ENCODE results near the gene DAB1.

Gene DAB1

DNA sequence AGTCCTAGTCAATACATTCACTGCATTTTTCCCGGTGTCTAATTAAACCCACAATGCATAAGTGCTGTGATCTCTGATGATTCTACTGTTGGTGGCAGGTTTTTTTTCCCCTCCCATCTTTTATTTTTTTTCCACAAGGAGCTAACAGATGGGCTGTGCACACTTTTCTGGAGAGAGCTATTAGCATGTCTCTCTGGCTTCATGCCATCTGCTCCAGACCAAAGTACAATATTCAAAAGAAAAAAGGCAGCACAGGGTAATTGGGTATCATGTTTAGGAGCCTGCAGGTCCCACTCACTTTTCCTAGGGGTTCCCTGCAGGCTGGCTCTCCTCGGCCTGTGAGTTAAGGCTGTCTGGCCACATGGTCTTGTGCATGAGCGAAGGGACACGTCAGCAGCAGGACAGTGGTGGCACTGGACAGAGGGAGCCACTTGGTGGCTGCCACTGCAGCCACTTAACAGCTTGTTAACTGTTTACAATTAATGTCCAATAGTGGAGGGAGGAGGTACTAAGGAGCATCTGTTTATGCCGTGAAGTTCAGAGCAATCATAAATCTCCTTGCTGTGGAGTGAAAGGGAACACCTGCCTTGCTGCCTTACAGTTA is 404.5 kb downstream of the DAB1 start:
- Histone ChIP-seq H3K4me3 (ENCODE audit: low read depth, low read length) (no peak overlapping the region), H3K27me3 (ENCODE audit: control insufficient read depth, insufficient read depth, low read length) (no peaks in the 10 kb centered on the region), H3K9ac (ENCODE audit: low read depth, low read length) (no peak overlapping the region), H3K9me3 (ENCODE audit: control insufficient read depth, insufficient read depth, low read length) (no peaks in the 10 kb centered on the region), H3K4me1 (ENCODE audit: control insufficient read depth, insufficient read depth, low read length) (no peaks in the 10 kb centered on the region), H3K36me3 (ENCODE audit: control insufficient read depth, insufficient read depth, low read length) (no peaks in the 10 kb centered on the region)

DNA sequence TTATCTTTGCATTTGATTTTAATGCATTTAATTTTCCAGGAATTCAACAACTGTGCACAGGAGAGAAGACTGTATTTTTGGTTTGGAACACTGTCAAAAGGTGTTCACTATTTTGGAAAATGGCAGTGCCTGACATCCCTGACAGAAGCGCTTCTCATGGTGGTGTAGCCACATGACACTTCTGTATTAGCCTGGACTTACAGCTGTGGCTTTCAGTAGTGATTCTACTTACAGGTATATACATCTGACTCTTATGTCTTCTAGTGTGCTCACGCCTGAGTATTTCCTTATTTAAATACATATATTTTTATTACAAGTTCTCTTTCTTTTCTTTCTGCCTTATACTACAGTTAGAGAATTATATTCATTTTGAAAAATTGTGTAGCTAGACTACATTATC is 405.7 kb downstream of the DAB1 start:
- no peaks in the 10 kb centered on the region for H3K27me3 ChIP-seq (ENCODE audit: control insufficient read depth, insufficient read depth, low read length)
- no peaks in the 10 kb centered on the region for H3K4me1 ChIP-seq (ENCODE audit: control insufficient read depth, insufficient read depth, low read length)
- no peaks in the 10 kb centered on the region for H3K36me3 ChIP-seq (ENCODE audit: control insufficient read depth, insufficient read depth, low read length)
- H3K9me3 ChIP-seq (ENCODE audit: control insufficient read depth, insufficient read depth, low read length), result no peaks in the 10 kb centered on the region
- no peak overlapping the region for H3K9ac ChIP-seq (ENCODE audit: low read depth, low read length)
- H3K4me3 ChIP-seq (ENCODE audit: low read depth, low read length), result no peak overlapping the region

DNA sequence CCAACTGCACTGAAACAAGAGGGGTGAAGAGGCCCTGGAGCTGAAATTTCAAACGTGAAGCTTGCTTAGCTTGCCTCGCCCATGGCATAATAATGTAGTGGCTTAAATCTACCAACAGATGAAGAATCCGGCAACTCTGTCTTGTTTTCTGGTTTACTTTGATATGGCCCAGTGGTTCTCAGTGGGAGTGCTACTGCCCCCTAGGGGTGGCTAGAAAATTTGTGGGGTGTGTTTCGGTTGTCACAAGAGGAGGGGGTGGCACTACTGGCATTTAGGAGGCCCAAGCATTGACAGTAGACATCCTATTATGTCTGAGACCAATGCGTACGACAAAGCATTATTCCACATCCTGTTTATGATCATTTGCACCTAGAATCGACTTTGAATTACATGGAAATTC is 406.1 kb downstream of the DAB1 start:
- no peak overlapping the region for H3K9ac ChIP-seq (ENCODE audit: low read depth, low read length)
- no peaks in the 10 kb centered on the region for H3K27me3 ChIP-seq (ENCODE audit: control insufficient read depth, insufficient read depth, low read length)
- no peaks in the 10 kb centered on the region for H3K36me3 ChIP-seq (ENCODE audit: control insufficient read depth, insufficient read depth, low read length)
- H3K4me1 ChIP-seq (ENCODE audit: control insufficient read depth, insufficient read depth, low read length), result no peaks in the 10 kb centered on the region
- no peaks in the 10 kb centered on the region for H3K9me3 ChIP-seq (ENCODE audit: control insufficient read depth, insufficient read depth, low read length)
- H3K4me3 ChIP-seq (ENCODE audit: low read depth, low read length), result no peak overlapping the region

DNA sequence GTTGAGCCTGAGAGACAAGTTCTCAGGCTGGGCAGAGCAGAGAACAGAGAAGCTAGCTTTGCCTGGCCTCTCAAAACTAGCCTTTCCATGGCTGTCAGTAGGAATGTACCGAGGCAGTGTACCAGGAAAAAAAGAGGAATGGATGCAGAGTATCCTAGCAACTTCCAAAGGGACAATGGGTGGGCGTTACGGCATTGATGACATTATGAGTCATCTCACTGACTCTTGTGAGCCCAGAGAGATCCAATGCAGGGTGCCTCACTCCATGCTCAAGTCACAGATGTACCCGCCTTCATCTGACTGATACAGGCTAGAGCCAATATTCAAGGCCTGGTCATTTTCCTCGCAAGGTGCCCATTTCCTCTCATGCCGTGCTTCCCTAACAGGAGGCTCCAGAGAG is 406.7 kb downstream of the DAB1 start:
- H3K36me3 ChIP-seq (ENCODE audit: control insufficient read depth, insufficient read depth, low read length), result no peaks in the 10 kb centered on the region
- H3K27me3 ChIP-seq (ENCODE audit: control insufficient read depth, insufficient read depth, low read length), result no peaks in the 10 kb centered on the region
- H3K9me3 ChIP-seq (ENCODE audit: control insufficient read depth, insufficient read depth, low read length), result no peaks in the 10 kb centered on the region
- no peaks in the 10 kb centered on the region for H3K4me1 ChIP-seq (ENCODE audit: control insufficient read depth, insufficient read depth, low read length)
- no peak overlapping the region for H3K9ac ChIP-seq (ENCODE audit: low read depth, low read length)
- H3K4me3 ChIP-seq (ENCODE audit: low read depth, low read length), result no peak overlapping the region

DNA sequence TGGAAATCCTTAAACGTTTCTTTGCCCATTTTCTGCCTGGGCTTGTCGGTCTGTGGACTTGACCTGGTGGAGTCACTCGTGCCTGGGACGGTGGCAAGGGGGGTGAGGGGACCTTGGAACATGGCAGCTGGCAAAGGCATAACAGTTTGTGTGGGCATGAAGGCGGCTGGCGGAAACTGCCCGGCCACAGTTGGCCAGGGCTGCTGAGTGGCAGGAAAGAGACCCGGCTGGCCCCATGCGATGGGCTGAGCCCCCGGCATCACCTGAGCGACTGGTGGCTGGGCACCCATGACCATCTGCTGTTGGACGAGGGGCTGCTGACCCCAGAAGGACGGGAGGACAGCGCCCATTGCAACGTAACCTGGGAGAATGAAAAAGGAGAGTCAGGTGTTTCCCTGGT is 408.8 kb downstream of the DAB1 start:
- H3K9ac ChIP-seq (ENCODE audit: low read depth, low read length), result no peak overlapping the region
- H3K9me3 ChIP-seq (ENCODE audit: control insufficient read depth, insufficient read depth, low read length), result no peaks in the 10 kb centered on the region
- no peaks in the 10 kb centered on the region for H3K4me1 ChIP-seq (ENCODE audit: control insufficient read depth, insufficient read depth, low read length)
- no peak overlapping the region for H3K4me3 ChIP-seq (ENCODE audit: low read depth, low read length)
- H3K36me3 ChIP-seq (ENCODE audit: control insufficient read depth, insufficient read depth, low read length), result no peaks in the 10 kb centered on the region
- no peaks in the 10 kb centered on the region for H3K27me3 ChIP-seq (ENCODE audit: control insufficient read depth, insufficient read depth, low read length)

DNA sequence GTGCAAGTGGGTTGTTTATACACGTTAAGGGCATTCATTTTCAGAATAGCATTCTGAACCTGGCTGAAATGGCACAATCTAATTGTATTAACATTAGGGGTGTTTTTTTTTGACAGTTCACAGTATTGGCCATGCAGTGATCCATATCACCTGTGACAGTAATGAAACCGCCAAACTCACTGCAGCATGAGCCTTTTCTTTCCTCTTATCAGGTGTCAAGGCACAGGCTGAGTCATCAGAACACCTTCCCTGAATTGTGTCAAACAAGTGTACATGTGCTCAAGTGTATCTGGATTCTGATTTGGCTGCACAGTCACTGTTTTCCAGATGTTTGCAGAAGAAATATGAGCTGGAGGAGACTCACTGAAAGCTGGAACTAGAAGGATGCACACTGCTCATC is 410.3 kb downstream of the DAB1 start:
- Histone ChIP-seq H3K9ac (ENCODE audit: low read depth, low read length) (no peak overlapping the region), H3K9me3 (ENCODE audit: control insufficient read depth, insufficient read depth, low read length) (no peaks in the 10 kb centered on the region), H3K27me3 (ENCODE audit: control insufficient read depth, insufficient read depth, low read length) (no peaks in the 10 kb centered on the region), H3K36me3 (ENCODE audit: control insufficient read depth, insufficient read depth, low read length) (no peaks in the 10 kb centered on the region), H3K4me3 (ENCODE audit: low read depth, low read length) (no peak overlapping the region), H3K4me1 (ENCODE audit: control insufficient read depth, insufficient read depth, low read length) (no peaks in the 10 kb centered on the region)

DNA sequence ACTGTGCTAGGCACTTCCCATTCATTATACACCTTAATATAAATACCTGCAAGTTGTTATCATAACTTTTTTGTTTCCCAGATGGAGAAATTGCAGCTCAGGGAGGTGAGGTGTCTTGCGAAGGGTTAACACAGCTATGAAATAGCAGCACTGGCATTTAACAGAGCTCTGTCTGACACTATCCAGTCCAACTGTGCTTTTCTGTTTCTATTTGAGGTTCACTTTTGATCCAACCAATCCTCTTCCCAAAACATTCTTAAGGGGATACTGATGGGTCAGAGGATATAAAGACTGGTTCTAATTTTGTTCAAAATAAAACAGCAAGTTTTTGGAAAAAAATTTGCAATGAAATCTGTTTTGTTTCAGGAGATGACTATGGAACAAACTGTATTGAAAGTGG is 411.5 kb downstream of the DAB1 start:
- Histone ChIP-seq H3K36me3 (ENCODE audit: control insufficient read depth, insufficient read depth, low read length) (no peaks in the 10 kb centered on the region), H3K9me3 (ENCODE audit: control insufficient read depth, insufficient read depth, low read length) (no peaks in the 10 kb centered on the region), H3K4me3 (ENCODE audit: low read depth, low read length) (no peak overlapping the region), H3K9ac (ENCODE audit: low read depth, low read length) (no peak overlapping the region), H3K4me1 (ENCODE audit: control insufficient read depth, insufficient read depth, low read length) (no peaks in the 10 kb centered on the region), H3K27me3 (ENCODE audit: control insufficient read depth, insufficient read depth, low read length) (no peaks in the 10 kb centered on the region)

DNA sequence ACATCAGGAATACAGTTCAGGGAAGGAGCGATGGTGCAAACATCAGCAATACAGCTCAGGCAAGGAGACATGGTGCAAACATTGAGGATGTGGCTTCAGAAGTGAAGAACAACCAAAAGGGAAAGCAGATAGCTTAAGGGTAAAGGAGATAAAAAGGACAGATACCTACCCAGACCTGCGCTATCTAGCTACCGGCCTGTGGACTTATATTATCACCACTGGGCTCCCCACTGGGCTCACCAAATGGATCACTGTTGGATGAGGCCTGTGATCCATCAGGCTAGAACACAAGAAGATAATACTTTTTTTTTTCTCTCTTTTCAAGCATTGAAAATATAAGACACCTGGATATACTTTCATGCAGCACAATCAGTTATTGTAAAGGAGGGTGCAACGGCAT is 413.3 kb downstream of the DAB1 start:
- Histone ChIP-seq H3K4me3 (ENCODE audit: low read depth, low read length) (no peak overlapping the region), H3K36me3 (ENCODE audit: control insufficient read depth, insufficient read depth, low read length) (no peaks in the 10 kb centered on the region), H3K9me3 (ENCODE audit: control insufficient read depth, insufficient read depth, low read length) (no peaks in the 10 kb centered on the region), H3K9ac (ENCODE audit: low read depth, low read length) (no peak overlapping the region), H3K27me3 (ENCODE audit: control insufficient read depth, insufficient read depth, low read length) (no peaks in the 10 kb centered on the region), H3K4me1 (ENCODE audit: control insufficient read depth, insufficient read depth, low read length) (no peaks in the 10 kb centered on the region)

DNA sequence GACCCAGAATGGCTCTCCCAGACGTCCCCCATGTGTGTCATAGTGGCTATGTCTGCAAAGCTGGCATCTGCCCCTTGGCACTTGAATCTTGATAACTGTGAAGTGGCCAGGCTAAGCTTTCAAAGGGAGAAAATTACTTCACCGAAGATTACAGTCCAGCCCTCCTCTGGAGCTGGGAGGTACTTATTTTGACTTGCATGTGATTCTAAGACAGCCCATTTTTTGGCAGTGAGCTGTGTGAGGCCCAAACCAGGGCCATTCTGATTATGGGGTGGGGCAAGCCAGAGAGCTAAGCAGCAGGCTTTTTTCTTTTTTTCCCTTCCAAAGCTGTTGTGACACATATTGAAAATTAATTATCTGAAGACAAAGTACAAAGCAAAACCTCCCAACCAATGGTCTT is 415.9 kb downstream of the DAB1 start:
- Histone ChIP-seq H3K27me3 (ENCODE audit: control insufficient read depth, insufficient read depth, low read length) (no peaks in the 10 kb centered on the region), H3K36me3 (ENCODE audit: control insufficient read depth, insufficient read depth, low read length) (no peaks in the 10 kb centered on the region), H3K4me1 (ENCODE audit: control insufficient read depth, insufficient read depth, low read length) (no peaks in the 10 kb centered on the region), H3K9ac (ENCODE audit: low read depth, low read length) (no peak overlapping the region), H3K4me3 (ENCODE audit: low read depth, low read length) (no peak overlapping the region), H3K9me3 (ENCODE audit: control insufficient read depth, insufficient read depth, low read length) (no peaks in the 10 kb centered on the region)

DNA sequence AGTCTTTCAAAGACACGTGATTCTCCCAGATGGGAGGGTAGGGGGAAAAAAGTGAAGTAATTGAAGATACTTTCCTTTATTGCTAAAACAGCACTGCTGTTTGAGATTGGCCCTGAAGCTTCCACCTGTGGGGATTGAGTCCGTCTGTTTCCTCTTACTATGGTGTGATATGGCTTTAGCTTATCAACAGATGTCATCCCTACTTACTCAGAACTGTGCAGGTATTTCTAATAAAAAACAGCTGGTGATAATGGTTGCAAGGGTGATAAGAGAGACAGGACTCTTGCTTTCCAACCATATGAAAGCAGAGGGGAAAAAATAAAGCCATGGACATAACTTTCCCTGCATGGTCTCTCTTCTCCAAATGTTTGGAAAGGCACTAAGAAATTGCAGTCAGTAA is 416.4 kb downstream of the DAB1 start:
- Histone ChIP-seq H3K4me1 (ENCODE audit: control insufficient read depth, insufficient read depth, low read length) (no peaks in the 10 kb centered on the region), H3K27me3 (ENCODE audit: control insufficient read depth, insufficient read depth, low read length) (no peaks in the 10 kb centered on the region), H3K36me3 (ENCODE audit: control insufficient read depth, insufficient read depth, low read length) (no peaks in the 10 kb centered on the region), H3K4me3 (ENCODE audit: low read depth, low read length) (no peak overlapping the region), H3K9ac (ENCODE audit: low read depth, low read length) (no peak overlapping the region), H3K9me3 (ENCODE audit: control insufficient read depth, insufficient read depth, low read length) (no peaks in the 10 kb centered on the region)

DNA sequence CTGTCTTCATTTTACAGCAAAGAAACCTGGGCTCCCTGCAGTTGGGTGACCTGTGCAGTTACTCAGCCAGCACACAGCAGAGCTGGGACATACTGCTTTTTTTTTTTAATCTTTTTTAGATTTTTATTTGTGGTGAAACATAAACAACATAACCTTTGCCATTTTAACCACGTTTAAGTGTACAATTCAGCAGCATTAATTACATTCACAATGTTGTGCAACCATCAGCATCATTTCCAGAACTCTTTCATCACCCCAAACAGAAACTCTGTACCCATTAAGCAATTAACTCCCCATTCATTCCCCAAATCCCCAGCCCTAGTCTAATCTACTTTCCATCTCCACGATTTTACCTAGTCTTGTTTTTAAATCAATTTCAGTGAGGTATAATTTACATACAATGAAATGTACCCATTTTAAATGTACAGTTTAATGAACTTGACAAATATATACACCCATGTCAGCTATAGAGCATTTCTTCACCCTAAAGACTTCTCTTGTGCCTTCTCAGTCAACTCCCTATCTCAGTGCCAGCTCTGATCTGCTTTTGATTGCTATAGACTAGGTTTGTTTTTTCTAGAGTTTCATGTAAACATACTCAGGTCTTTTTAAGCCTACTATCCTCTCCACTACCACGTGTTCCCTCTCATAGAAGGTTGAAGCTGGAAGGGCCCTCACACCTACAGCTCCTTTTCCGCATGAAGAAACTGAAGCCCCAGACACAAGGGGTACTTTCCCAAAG is 420.3 kb downstream of the DAB1 start:
- Histone ChIP-seq H3K27me3 (ENCODE audit: control insufficient read depth, insufficient read depth, low read length) (no peaks in the 10 kb centered on the region), H3K4me1 (ENCODE audit: control insufficient read depth, insufficient read depth, low read length) (no peaks in the 10 kb centered on the region), H3K36me3 (ENCODE audit: control insufficient read depth, insufficient read depth, low read length) (no peaks in the 10 kb centered on the region), H3K9ac (ENCODE audit: low read depth, low read length) (no peak overlapping the region), H3K9me3 (ENCODE audit: control insufficient read depth, insufficient read depth, low read length) (no peaks in the 10 kb centered on the region), H3K4me3 (ENCODE audit: low read depth, low read length) (no peak overlapping the region)

DNA sequence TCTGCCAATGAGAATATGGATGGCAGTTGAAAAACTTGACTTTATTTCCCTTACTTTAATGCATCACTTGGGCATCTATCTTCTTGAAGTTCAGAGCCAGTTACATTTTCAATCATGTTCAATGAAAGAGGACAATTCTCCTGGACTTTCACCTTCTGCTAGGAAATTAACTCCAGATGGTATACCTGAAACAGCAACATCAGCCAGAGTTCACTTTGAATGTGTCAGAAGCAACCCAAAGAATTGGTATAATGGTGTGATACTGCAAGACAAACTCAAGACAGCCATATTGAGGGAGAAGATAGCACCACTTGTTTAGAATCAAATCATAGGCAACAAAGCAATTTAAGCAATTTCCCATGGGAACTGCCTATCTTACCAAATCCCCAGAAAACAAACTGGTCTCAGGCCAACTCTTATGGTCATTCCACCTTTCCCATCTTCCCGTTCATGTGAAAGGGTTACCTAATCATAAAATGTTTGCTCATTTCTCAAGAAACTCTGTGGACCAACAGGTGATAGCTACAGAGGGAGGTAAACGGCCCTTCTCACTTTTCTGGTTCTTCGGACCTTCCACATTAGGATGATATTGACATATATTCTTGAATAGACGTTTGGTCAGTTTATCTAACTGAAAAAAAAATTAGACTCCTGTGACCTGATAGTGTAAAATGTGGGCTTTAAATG is 428.3 kb downstream of the DAB1 start:
- H3K4me1 ChIP-seq (ENCODE audit: control insufficient read depth, insufficient read depth, low read length), result peaks cover 7% of the 10 kb centered on the region
- no peak overlapping the region for H3K9ac ChIP-seq (ENCODE audit: low read depth, low read length)
- H3K27me3 ChIP-seq (ENCODE audit: control insufficient read depth, insufficient read depth, low read length), result no peaks in the 10 kb centered on the region
- no peak overlapping the region for H3K4me3 ChIP-seq (ENCODE audit: low read depth, low read length)
- H3K9me3 ChIP-seq (ENCODE audit: control insufficient read depth, insufficient read depth, low read length), result no peaks in the 10 kb centered on the region
- no peaks in the 10 kb centered on the region for H3K36me3 ChIP-seq (ENCODE audit: control insufficient read depth, insufficient read depth, low read length)
